Vagina (tissue), 2 donors: Measurements from ENCODE around the gene ALOX15B.

Experiments
- CTCF ChIP-seq, 3 experiments: fragments of 450-650 bp in 2 of 3; fragments of 200-600 bp in 1 of 3; sonication (generic) in 1 of 3; IDR thresholded peaks; one replicate each; pipeline ENCODE4 v1.5.1; 2017 to 2019; ENCODE audit warnings: antibody characterized with exemption in 3 of 3, mild to moderate bottlenecking in 2 of 3, moderate library complexity in 2 of 3
- POLR2A ChIP-seq, 2 donors: fragments of 450-650 bp; IDR thresholded peaks; one replicate each; pipeline ENCODE4 v1.6.1; 2017; ENCODE audit warnings: antibody characterized with exemption in 2 of 2, mild to moderate bottlenecking in 2 of 2, moderate library complexity in 2 of 2
- POLR2AphosphoS5 ChIP-seq, 2 donors: sonication (generic); formaldehyde crosslinking; IDR thresholded peaks; one replicate each; pipeline ENCODE4 v1.9.0; 2017; ENCODE audit warnings: antibody characterized with exemption in 2 of 2, mild to moderate bottlenecking in 2 of 2, low read depth in 1 of 2; ENCODE audit not compliant: insufficient read depth in 1 of 2

GRCh38 chr17:8064561-8065019 is 25.7 kb downstream of the ALOX15B start:
- TF ChIP-seq POLR2AphosphoS5 (IDR thresholded peaks at IDR 0.05; ENCODE audit: insufficient read depth in 1 of 2, low read depth in 1 of 2) (no peak), CTCF (IDR thresholded peaks at IDR 0.05) (no peak), POLR2A (IDR thresholded peaks at IDR 0.05) (no peak)
